H1 (cell line): ENCODE data around the gene CLCNKB. TPM values are rescaled to one million over a fixed set of nuclear protein-coding genes. Genes with fewer than 3 reads are reported as not detected.

Source experiments
- CTCF ChIA-PET: fragments of 300-600 bp; sonication (Branson Sonifier 250); formaldehyde crosslinking; loops from one replicate; lab custom pipeline; 2021; ENCODE audit not compliant: partially characterized antibody; lab: Charles Lee
- POLR2A ChIA-PET: fragments of 300-600 bp; sonication (Branson Sonifier 250); formaldehyde crosslinking; loops from one replicate; lab custom pipeline; 2021; ENCODE audit warnings: inconsistent platforms; ENCODE audit not compliant: partially characterized antibody; lab: Charles Lee
- DNase-seq, 2 experiments: peaks; one replicate each; pipeline versions ENCODE4 v3.0.0 to v3.0.0-alpha.2; 2010 to 2022; ENCODE audit warnings: low spot score in 2 of 2, low read depth in 1 of 2, mixed read lengths in 1 of 2
- FAIRE-seq: peaks from 2 replicates; lab custom pipeline; 2011; peaks lifted over from hg19 to GRCh38; lab: Jason Lieb, UNC
- H2AFZ ChIP-seq: 2 replicates; pipeline ENCODE4 v1.8.1; 2012; ENCODE audit warnings: low read length, inconsistent platforms
- H2AK5ac ChIP-seq: 2 replicates; pipeline ENCODE4 v1.6.1; 2013; ENCODE audit warnings: low read depth, low read length
- H2BK120ac ChIP-seq: replicated peaks from 2 replicates; pipeline ENCODE3; 2013; ENCODE audit warnings: low read depth, low read length, inconsistent platforms
- H2BK12ac ChIP-seq: 2 replicates; pipeline ENCODE4 v1.6.1; 2013; ENCODE audit warnings: low read depth, low read length
- H2BK15ac ChIP-seq: 2 replicates; pipeline ENCODE4 v1.6.1; 2013; ENCODE audit warnings: low read length
- H2BK20ac ChIP-seq: 2 replicates; pipeline ENCODE4 v1.6.1; 2013; ENCODE audit warnings: low read length
- H2BK5ac ChIP-seq: 2 replicates; pipeline ENCODE4 v1.6.1; 2013; ENCODE audit warnings: low read depth, low read length
- H3K14ac ChIP-seq: 2 replicates; pipeline ENCODE4 v1.6.1; 2013; ENCODE audit warnings: inconsistent platforms; ENCODE audit not compliant: insufficient read length
- H3K18ac ChIP-seq: 2 replicates; pipeline ENCODE4 v1.6.1; 2013; ENCODE audit warnings: low read length; ENCODE audit errors: extremely low read depth
- H3K23ac ChIP-seq: 2 replicates; pipeline ENCODE4 v1.6.1; 2013; ENCODE audit warnings: inconsistent platforms; ENCODE audit not compliant: insufficient read length
- H3K23me2 ChIP-seq: 2 replicates; pipeline ENCODE4 v1.6.1; 2013; ENCODE audit warnings: low read depth, low read length
- H3K27ac ChIP-seq: 2 replicates; pipeline ENCODE4 v1.6.1; 2011; ENCODE audit warnings: low read depth, low read length, inconsistent platforms
- H3K27me3 ChIP-seq, 4 experiments: replicated peaks in 1 of 4; 1 replicate in 1 of 4; 2 replicates in 3 of 4; pipeline versions ENCODE4 v1.6.1 to v1.8.1; 2011 to 2013; ENCODE audit warnings: low read length in 3 of 4, mild to moderate bottlenecking in 3 of 4, inconsistent platforms in 2 of 4, mixed read lengths in 2 of 4, moderate library complexity in 1 of 4; ENCODE audit not compliant: control insufficient read depth in 3 of 4, insufficient read depth in 3 of 4; ENCODE audit errors: extremely low read depth in 1 of 4
- H3K36me3 ChIP-seq, 4 experiments: 2 replicates each; pipeline versions ENCODE4 v1.6.1 to v1.8.1; 2011 to 2013; ENCODE audit warnings: mild to moderate bottlenecking in 4 of 4, low read length in 3 of 4, moderate library complexity in 2 of 4, control low read depth in 1 of 4, inconsistent platforms in 1 of 4; ENCODE audit not compliant: insufficient read depth in 4 of 4, control insufficient read depth in 2 of 4
- H3K4ac ChIP-seq: replicated peaks from 2 replicates; pipeline ENCODE3; 2013; ENCODE audit warnings: low read length, low read depth, mixed read lengths, inconsistent platforms; ENCODE audit not compliant: insufficient read length
- H3K4me1 ChIP-seq, 4 experiments: replicated peaks in 1 of 4; 1 replicate in 1 of 4; 2 replicates in 3 of 4; pipeline versions ENCODE4 v1.6.1 to v1.8.1; 2011 to 2013; ENCODE audit warnings: low read length in 3 of 4, inconsistent platforms in 2 of 4, mixed read lengths in 1 of 4; ENCODE audit not compliant: insufficient read depth in 4 of 4, control insufficient read depth in 3 of 4
- H3K4me2 ChIP-seq, 2 experiments: 2 replicates each; pipeline versions ENCODE4 v1.6.1 to v1.8.1; 2011 to 2013; ENCODE audit warnings: low read depth in 2 of 2, low read length in 2 of 2, control low read depth in 1 of 2, inconsistent platforms in 1 of 2, mild to moderate bottlenecking in 1 of 2; ENCODE audit not compliant: insufficient read depth in 1 of 2
- H3K4me3 ChIP-seq, 4 experiments: fragments of 200-600, 300-600 bp in 1 of 4; sonication (generic), shearing (Covaris generic), sonication (Bioruptor Twin) in 1 of 4; 2 replicates each; pipeline versions ENCODE4 v1.5.1 to v1.8.1; 2011 to 2016; ENCODE audit warnings: low read length in 4 of 4, low read depth in 3 of 4, control low read depth in 2 of 4, inconsistent platforms in 2 of 4, mild to moderate bottlenecking in 2 of 4, mixed read lengths in 1 of 4, moderate library complexity in 1 of 4; ENCODE audit not compliant: insufficient read depth in 2 of 4; ENCODE audit errors: extremely low read depth in 1 of 4
- H3K56ac ChIP-seq: replicated peaks from 2 replicates; pipeline ENCODE3; 2013; ENCODE audit warnings: low read depth, mild to moderate bottlenecking, mixed read lengths, low read length, inconsistent platforms; ENCODE audit not compliant: insufficient read length
- H3K79me1 ChIP-seq: 2 replicates; pipeline ENCODE4 v1.6.1; 2013; ENCODE audit warnings: low read depth, low read length, control low read depth
- H3K79me2 ChIP-seq, 2 experiments: 2 replicates each; pipeline versions ENCODE4 v1.6.1 to v1.8.1; 2012 to 2013; ENCODE audit warnings: low read length in 2 of 2, mild to moderate bottlenecking in 2 of 2, inconsistent platforms in 1 of 2; ENCODE audit not compliant: insufficient read depth in 2 of 2, control insufficient read depth in 1 of 2
- H3K9ac ChIP-seq, 4 experiments: replicated peaks in 1 of 4; 1 replicate in 1 of 4; 2 replicates in 3 of 4; pipeline versions ENCODE4 v1.6.1 to v1.8.1; 2011 to 2013; ENCODE audit warnings: low read depth in 3 of 4, low read length in 3 of 4, control low read depth in 2 of 4, mild to moderate bottlenecking in 2 of 4, moderate library complexity in 2 of 4, inconsistent platforms in 1 of 4; ENCODE audit errors: extremely low read depth in 1 of 4
- H3K9me3 ChIP-seq, 2 experiments: 2 replicates each; pipeline versions ENCODE4 v1.6.1 to v1.8.1; 2012 to 2013; ENCODE audit warnings: mild to moderate bottlenecking in 2 of 2, moderate library complexity in 2 of 2, control low read depth in 1 of 2, inconsistent platforms in 1 of 2, low read depth in 1 of 2, low read length in 1 of 2, mixed read lengths in 1 of 2; ENCODE audit not compliant: insufficient read depth in 2 of 2
- H4K20me1 ChIP-seq, 2 experiments: replicated peaks in 1 of 2; 2 replicates each; pipeline versions ENCODE3 to v1.8.1; 2011 to 2013; ENCODE audit warnings: inconsistent platforms in 2 of 2, low read length in 2 of 2, mild to moderate bottlenecking in 1 of 2; ENCODE audit not compliant: insufficient read depth in 2 of 2, control insufficient read depth in 1 of 2
- H4K5ac ChIP-seq: 2 replicates; pipeline ENCODE4 v1.6.1; 2013; ENCODE audit warnings: low read length, low read depth, mixed read lengths, inconsistent platforms; ENCODE audit not compliant: insufficient read length
- H4K8ac ChIP-seq: 2 replicates; pipeline ENCODE4 v1.8.0; 2013; ENCODE audit warnings: mild to moderate bottlenecking, moderate library complexity, low read length, inconsistent platforms; ENCODE audit not compliant: insufficient read depth; ENCODE audit errors: extremely low read depth
- H4K91ac ChIP-seq: replicated peaks from 2 replicates; pipeline ENCODE3; 2013; ENCODE audit warnings: low read length, mixed read lengths, inconsistent platforms; ENCODE audit not compliant: insufficient read length
- CTCF ChIP-seq, 3 experiments: IDR thresholded peaks; 1 replicate in 2 of 3; 2 replicates in 1 of 3; pipeline versions ENCODE4 v1.5.1 to v1.6.1; 2011; ENCODE audit warnings: low read length in 3 of 3, mild to moderate bottlenecking in 3 of 3, inconsistent platforms in 2 of 3, low read depth in 1 of 3, moderate library complexity in 1 of 3; ENCODE audit not compliant: insufficient read depth in 1 of 3; ENCODE audit errors: control extremely low read depth in 1 of 3
- FOSL1 ChIP-seq: IDR thresholded peaks from 2 replicates; pipeline ENCODE4 v1.6.1; 2011; ENCODE audit warnings: mild to moderate bottlenecking, low read depth, low read length, moderate library complexity; ENCODE audit not compliant: insufficient read depth
- KDM1A ChIP-seq: fragments of 200-600, 300-600 bp; sonication (generic); IDR thresholded peaks from 2 replicates; pipeline ENCODE4 v1.7.1; 2016; ENCODE audit warnings: mild to moderate bottlenecking, low read length, borderline replicate concordance
- KDM5A ChIP-seq: fragments of 200-600 bp; IDR thresholded peaks from 2 replicates; pipeline ENCODE4 v1.7.1; 2012; ENCODE audit warnings: mild to moderate bottlenecking, low read length, inconsistent platforms, mixed read lengths
- MAX ChIP-seq: IDR thresholded peaks from 2 replicates; pipeline ENCODE4 v1.6.1; 2012; ENCODE audit warnings: inconsistent platforms
- PHF8 ChIP-seq: fragments of 200-600 bp; sonication (generic); conservative IDR thresholded peaks from 2 replicates; pipeline ENCODE4 v1.7.1; 2012; ENCODE audit warnings: low read depth, mild to moderate bottlenecking, inconsistent platforms, low read length, moderate library complexity
- RNF2 ChIP-seq: fragments of 200-900, 300-1000 bp; sonication (generic); IDR thresholded peaks from 2 replicates; pipeline ENCODE4 v1.7.1; 2016; ENCODE audit warnings: borderline replicate concordance, low read depth, mild to moderate bottlenecking, antibody characterized with exemption, low read length; ENCODE audit not compliant: poor library complexity, severe bottlenecking; ENCODE audit errors: missing control alignments
- SIX5 ChIP-seq: IDR thresholded peaks from 2 replicates; pipeline ENCODE4 v1.6.1; 2011; ENCODE audit warnings: mild to moderate bottlenecking, low read depth, low read length
- SP4 ChIP-seq: IDR thresholded peaks from 2 replicates; pipeline ENCODE4 v1.6.1; 2012; ENCODE audit warnings: low read length, inconsistent platforms
- TAF1 ChIP-seq: IDR thresholded peaks from 2 replicates; pipeline ENCODE4 v1.6.1; 2011; ENCODE audit warnings: mild to moderate bottlenecking, low read depth, low read length
- TCF12 ChIP-seq: IDR thresholded peaks from 2 replicates; pipeline ENCODE4 v1.6.1; 2011; ENCODE audit warnings: low read depth, mild to moderate bottlenecking, low read length
- TEAD4 ChIP-seq: IDR thresholded peaks from 2 replicates; pipeline ENCODE4 v1.6.1; 2012; ENCODE audit warnings: low read depth, low read length, inconsistent platforms, mixed read lengths
- WGBS, 2 experiments: shearing (Covaris generic) in 1 of 2; methylation state at CpG; one replicate each; pipeline versions ENCODE4 v1.1.6 to v1.1.7; 2013 to 2015; ENCODE audit warnings: low lambda C conversion rate in 2 of 2, mixed read lengths in 2 of 2, inconsistent platforms in 1 of 2, low coverage in 1 of 2, missing lambda C conversion rate in 1 of 2; ENCODE audit not compliant: insufficient replicate concordance in 2 of 2, insufficient coverage in 1 of 2, insufficient read length in 1 of 2; ENCODE audit errors: extremely low coverage in 1 of 2, missing lambda C conversion rate in 1 of 2; 5-methylcytosine and 5-hydroxymethylcytosine counted together
- polyA plus RNA-seq, 7 experiments: library from polyadenylated mRNA; depleted of rRNA in 3 of 7; stranded (reverse) in 5 of 7; unstranded in 2 of 7; fragments of >200 nt in 5 of 7; fragments of 200-250 nt in 2 of 7; gene quantifications; 1 replicate in 5 of 7; 2 replicates in 1 of 7; 4 replicates in 1 of 7; pipeline versions ENCODE4 v1.2.1 to v1.2.3, GENCODE V29; 2011 to 2013; ENCODE audit warnings: missing spikeins in 2 of 7, mixed read lengths in 2 of 7
- total RNA-seq: library from RNA; stranded (reverse); fragmentation: NEBNext Ultra II Directional; extraction: Animal tissue kit (Norgen Biotek cat#: 25700); gene quantifications from 2 replicates; pipeline ENCODE4 v1.2.1, GENCODE V29; 2021

CLCNKB gene
- total and polyA plus RNA-seq, 2 of the 8 experiments (the other 6 are each of a cell fraction or from before 2014, with no cell fraction given): 1.2 to 3.5 TPM

- H2AFZ ChIP-seq: no peak overlapping the region
- H3K18ac ChIP-seq: no peak overlapping the region
- H4K91ac ChIP-seq: no peak overlapping the region
- ChIA-PET POLR2A (no interaction called here), CTCF (interaction anchor here (0.7 to 8.9 kb wide), 16 partner anchors 9 to 220 kb away, joined by 3 to 74 read pairs (median 10); partner anchors contain the start of genes CLCNKA, CLCNKB, FAM131C and HSPB7)
- H2BK12ac ChIP-seq: no peak overlapping the region
- H4K8ac ChIP-seq: no peak overlapping the region
- no peaks in the 10 kb centered on the region for H3K79me2 ChIP-seq
- no peaks in the 10 kb centered on the region for H3K36me3 ChIP-seq
- FAIRE-seq: no peak
- no peak overlapping the region for H2BK15ac ChIP-seq
- H3K23me2 ChIP-seq: no peaks in the 10 kb centered on the region; the same call in 1 of the 2 replicates
- H3K9me3 ChIP-seq: no peaks in the 10 kb centered on the region
- no peak overlapping the region for H3K4ac ChIP-seq
- H2BK120ac ChIP-seq: no peak overlapping the region
- H3K4me1 ChIP-seq: peaks cover 5 to 22% (median 14%) of the 10 kb centered on the region in 4 experiments
- H3K23ac ChIP-seq: no peak overlapping the region
- no peak overlapping the region for H3K4me2 ChIP-seq
- H3K14ac ChIP-seq: no peak overlapping the region
- WGBS, 2 experiments: 89% methylated on average over 3 of the region's 3 CpGs; no CpG with 5 or more reads in 1 of the 2 experiments
- no peaks in the 10 kb centered on the region; a peak in 1 of 7 replicates for H3K27me3 ChIP-seq
- H3K56ac ChIP-seq: no peak overlapping the region
- H3K27ac ChIP-seq: no peak overlapping the region
- H2BK20ac ChIP-seq: no peak overlapping the region
- no peak overlapping the region for H3K9ac ChIP-seq
- no peak overlapping the region for H2AK5ac ChIP-seq
- no peaks in the 10 kb centered on the region for H3K79me1 ChIP-seq
- no peak overlapping the region for H3K4me3 ChIP-seq
- no peak overlapping the region for H4K5ac ChIP-seq
- H4K20me1 ChIP-seq: no peaks in the 10 kb centered on the region
- DNase-seq: no peak
- H2BK5ac ChIP-seq: no peak overlapping the region
- TF ChIP-seq TAF1 (no peak), FOSL1 (no peak), TEAD4 (no peak), RNF2 (no peak), TCF12 (no peak), KDM1A (no peak), CTCF (IDR thresholded peaks at IDR 0.05; ENCODE audit: control extremely low read depth in 1 of 3, insufficient read depth in 1 of 3, low read depth in 1 of 3, low read length in 3 of 3) (no peak), PHF8 (no peak), KDM5A (no peak), MAX (no peak), SP4 (no peak), SIX5 (no peak)
Observed at GRCh38 chr1:16010837-16011236, 32.7 kb upstream of the CLCNKB start.
